ENCODE measurements around the gene KIF2A. TPM values are rescaled to one million over a fixed set of nuclear protein-coding genes. Genes with fewer than 3 reads are reported as not detected.

KIF2A gene
- total RNA-seq, result 10 to 100 TPM; 34.2 to 43.3 (median 41.8) TPM
- long read RNA-seq, donor 1, partial matches to known transcripts, result 5 of 15 reads
- long read RNA-seq, donor 1, other reads (novel, unspliced or antisense), result 8 of 15 reads
- long read RNA-seq, donor 2, partial matches to known transcripts, result 8 of 9 reads
- long read RNA-seq, donor 2, other reads (novel, unspliced or antisense), result 1 of 9 reads

DNA sequence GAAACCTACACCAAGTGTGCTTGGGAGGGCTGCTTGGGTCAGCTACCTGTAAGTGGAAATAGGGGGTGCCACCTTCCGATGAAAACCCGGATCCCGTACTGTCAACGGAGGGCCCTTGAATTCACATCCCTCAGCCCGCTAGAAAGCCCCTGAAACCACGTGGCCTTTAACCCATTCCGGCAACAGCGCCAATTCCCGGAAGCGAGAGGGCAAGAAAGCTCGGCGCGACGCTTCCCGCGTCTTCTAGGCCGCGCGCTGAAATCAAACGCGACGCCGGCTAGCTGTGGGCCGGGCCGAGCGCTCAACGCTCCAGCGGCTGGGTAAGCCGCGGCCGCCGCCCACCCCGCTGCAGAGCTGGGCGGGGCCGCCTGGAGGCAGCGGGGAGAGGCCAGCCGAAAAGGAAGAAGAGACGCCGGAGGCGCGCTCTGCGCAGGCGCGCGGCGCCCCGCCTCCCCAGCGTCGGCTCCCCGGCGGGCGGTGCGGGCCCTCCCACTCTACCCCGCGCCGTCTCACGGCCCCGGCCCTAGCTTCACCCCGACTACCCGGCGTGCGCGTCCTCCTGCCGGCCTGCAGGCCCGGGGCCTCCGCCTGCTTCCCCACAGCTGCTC is at the start of gene KIF2A:
Gene KIF2A (plus strand): TSS at position 492 of the 608 bp plus-strand sequence. CDS start 267 bp downstream, outside the sequence.
- no peaks in the 10 kb centered on the region for H3K36me3 ChIP-seq (ENCODE audit: low read depth)
- intact Hi-C loops (cut with DNase I, micrococcal nuclease), result no loop called here
- TF ChIP-seq, protein P1, sequence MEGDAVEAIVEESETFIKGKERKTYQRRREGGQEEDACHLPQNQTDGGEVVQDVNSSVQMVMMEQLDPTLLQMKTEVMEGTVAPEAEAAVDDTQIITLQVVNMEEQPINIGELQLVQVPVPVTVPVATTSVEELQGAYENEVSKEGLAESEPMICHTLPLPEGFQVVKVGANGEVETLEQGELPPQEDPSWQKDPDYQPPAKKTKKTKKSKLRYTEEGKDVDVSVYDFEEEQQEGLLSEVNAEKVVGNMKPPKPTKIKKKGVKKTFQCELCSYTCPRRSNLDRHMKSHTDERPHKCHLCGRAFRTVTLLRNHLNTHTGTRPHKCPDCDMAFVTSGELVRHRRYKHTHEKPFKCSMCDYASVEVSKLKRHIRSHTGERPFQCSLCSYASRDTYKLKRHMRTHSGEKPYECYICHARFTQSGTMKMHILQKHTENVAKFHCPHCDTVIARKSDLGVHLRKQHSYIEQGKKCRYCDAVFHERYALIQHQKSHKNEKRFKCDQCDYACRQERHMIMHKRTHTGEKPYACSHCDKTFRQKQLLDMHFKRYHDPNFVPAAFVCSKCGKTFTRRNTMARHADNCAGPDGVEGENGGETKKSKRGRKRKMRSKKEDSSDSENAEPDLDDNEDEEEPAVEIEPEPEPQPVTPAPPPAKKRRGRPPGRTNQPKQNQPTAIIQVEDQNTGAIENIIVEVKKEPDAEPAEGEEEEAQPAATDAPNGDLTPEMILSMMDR (IDR thresholded peaks at IDR 0.05), result peak; percentile 17
- ATAC-seq, result peak; percentile 97
- H3K4me3 ChIP-seq, result peak within 1 kb of the TSS; percentile 94
- no peaks in the 10 kb centered on the region for H3K4me1 ChIP-seq (ENCODE audit: low read depth)
- H3K9me3 ChIP-seq, result no peaks in the 10 kb centered on the region
- peak; percentile 90 to 95 (median 95) for DNase-seq

DNA sequence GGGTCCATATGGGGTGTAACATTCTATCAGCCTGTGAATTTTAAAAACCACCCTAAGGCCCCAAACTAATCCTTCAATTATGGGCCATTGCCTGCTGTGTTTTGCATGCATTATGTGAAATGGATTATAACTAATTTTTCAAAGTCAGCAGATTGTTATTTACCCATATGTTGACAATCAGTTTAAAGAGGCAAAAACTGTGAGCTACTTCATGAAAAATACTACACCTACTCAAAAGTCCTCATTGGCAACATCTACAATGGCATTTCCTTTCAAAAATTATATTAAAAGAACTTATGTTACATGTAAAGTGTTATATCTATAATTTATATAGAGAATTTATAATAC is 49.0 kb upstream of the KIF2A start:
- DNase-seq (no peak), ATAC-seq (no peak)
- TF ChIP-seq, protein P1 (IDR thresholded peaks at IDR 0.05), result no peak
- intact Hi-C loops (cut with DNase I, micrococcal nuclease), result no loop called here
- H3K9me3 ChIP-seq, result no peaks in the 10 kb centered on the region
- H3K4me1 ChIP-seq (ENCODE audit: low read depth), result no peaks in the 10 kb centered on the region
- H3K36me3 ChIP-seq (ENCODE audit: low read depth), result no peaks in the 10 kb centered on the region
- H3K4me3 ChIP-seq, result no peak overlapping the region

DNA sequence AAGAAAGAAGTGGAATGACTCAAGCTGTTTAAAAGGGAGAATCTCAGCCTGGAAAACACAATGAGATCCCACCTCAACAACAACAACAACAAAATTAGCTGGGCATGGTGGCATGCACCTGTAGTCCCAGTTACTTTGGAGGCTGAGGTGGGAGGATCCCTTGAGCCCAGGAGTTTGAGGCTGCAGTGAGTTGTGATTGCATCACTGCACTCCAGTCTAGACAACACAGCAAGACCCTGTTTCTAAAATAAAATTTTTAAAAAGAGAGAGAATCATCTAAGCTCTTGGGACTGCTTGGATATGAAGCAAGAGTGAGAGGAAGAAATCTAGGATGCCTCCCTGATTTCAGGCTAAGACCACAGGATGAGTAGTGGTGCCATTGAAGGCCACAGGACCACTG is 47.4 kb upstream of the KIF2A start:
- ATAC-seq, result no peak
- no peaks in the 10 kb centered on the region for H3K9me3 ChIP-seq
- TF ChIP-seq, protein P1 (IDR thresholded peaks at IDR 0.05), result no peak
- no peaks in the 10 kb centered on the region for H3K36me3 ChIP-seq (ENCODE audit: low read depth)
- H3K4me1 ChIP-seq (ENCODE audit: low read depth), result no peaks in the 10 kb centered on the region
- DNase-seq, result no peak
- H3K4me3 ChIP-seq, result no peak overlapping the region
- intact Hi-C loops (cut with DNase I, micrococcal nuclease), result no loop called here

DNA sequence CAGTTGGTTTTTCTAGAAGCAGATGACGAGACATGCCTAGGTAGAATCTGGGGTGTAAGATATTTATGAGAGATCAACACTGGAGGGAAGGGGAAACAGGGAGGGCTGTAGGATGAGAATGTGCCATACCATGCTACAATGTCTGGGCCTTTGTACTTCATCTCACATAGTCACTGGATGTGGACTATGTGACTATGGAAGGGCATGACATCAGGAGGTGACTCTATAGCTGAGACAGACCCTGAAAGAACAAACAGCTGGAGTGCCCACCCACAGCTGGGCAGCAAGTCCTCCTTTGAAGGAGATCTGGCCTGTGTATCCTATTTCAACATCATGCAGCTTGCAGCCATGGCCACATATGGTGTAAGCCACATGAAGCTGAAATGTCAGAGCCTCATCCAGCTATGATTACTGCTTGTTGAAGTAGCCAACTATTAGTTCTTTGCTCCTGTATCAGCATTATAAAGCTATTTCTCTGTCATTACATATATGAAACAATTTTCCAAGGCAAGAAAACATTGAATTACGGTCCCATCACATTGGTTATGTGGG is 46.2 kb upstream of the KIF2A start:
- intact Hi-C loops (cut with DNase I, micrococcal nuclease), result no loop called here
- no peaks in the 10 kb centered on the region for H3K4me1 ChIP-seq (ENCODE audit: low read depth)
- TF ChIP-seq, protein P1 (IDR thresholded peaks at IDR 0.05), result no peak
- no peak overlapping the region for H3K4me3 ChIP-seq
- no peak for ATAC-seq
- no peak for DNase-seq
- H3K36me3 ChIP-seq (ENCODE audit: low read depth), result no peaks in the 10 kb centered on the region
- H3K9me3 ChIP-seq, result no peaks in the 10 kb centered on the region

DNA sequence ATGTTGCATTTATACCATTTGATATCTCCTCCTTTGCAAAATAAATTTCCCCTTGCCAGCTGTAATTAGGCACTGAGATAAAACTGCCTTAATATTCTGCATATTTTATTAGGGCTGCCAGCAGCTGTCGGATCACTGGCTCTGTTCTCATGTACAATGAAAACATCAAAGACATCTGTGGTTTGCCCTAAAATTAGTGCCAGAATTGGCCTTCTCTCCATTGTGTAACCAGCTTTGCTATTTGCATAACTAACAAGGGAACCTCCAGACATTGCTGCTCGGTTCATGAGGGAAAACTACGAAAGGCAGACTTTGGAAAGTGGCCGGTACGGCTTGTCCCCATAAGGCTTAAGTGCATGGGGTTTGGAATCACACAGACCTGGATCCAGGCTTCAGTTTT is 45.5 kb upstream of the KIF2A start:
- TF ChIP-seq, protein P1 (IDR thresholded peaks at IDR 0.05), result no peak
- H3K9me3 ChIP-seq, result no peaks in the 10 kb centered on the region
- no peak overlapping the region for H3K4me3 ChIP-seq
- DNase-seq (no peak), ATAC-seq (no peak)
- H3K36me3 ChIP-seq (ENCODE audit: low read depth), result no peaks in the 10 kb centered on the region
- no peaks in the 10 kb centered on the region for H3K4me1 ChIP-seq (ENCODE audit: low read depth)
- intact Hi-C loops (cut with DNase I, micrococcal nuclease), result no loop called here
